Osteoblast (primary cell): ENCODE measurements around the gene NCOA1. TPM values are rescaled to one million over a fixed set of nuclear protein-coding genes. Genes with fewer than 3 reads are reported as not detected.
A peak's percentile ranks its signal among the peaks of the same experiment; 100 is the strongest.

Experiments used
- DNase-seq: peaks from one replicate; pipeline ENCODE4 v3.0.0; 2011; ENCODE audit warnings: low spot score, mixed read lengths; ENCODE audit not compliant: insufficient read length; ENCODE audit errors: missing footprints
- H2AFZ ChIP-seq: 2 replicates; pipeline ENCODE4 v1.6.0; 2011; ENCODE audit warnings: mild to moderate bottlenecking, low read length
- H3K27ac ChIP-seq: 2 replicates; pipeline ENCODE4 v1.5.1; 2011; ENCODE audit warnings: mild to moderate bottlenecking, low read depth, low read length, moderate library complexity
- H3K27me3 ChIP-seq: 2 replicates; pipeline ENCODE4 v1.6.0; 2012; ENCODE audit warnings: mild to moderate bottlenecking, control low read depth, inconsistent platforms, low read length, moderate library complexity; ENCODE audit not compliant: insufficient read depth
- H3K36me3 ChIP-seq: 2 replicates; pipeline ENCODE4 v1.5.1; 2011; ENCODE audit warnings: mild to moderate bottlenecking, low read length, control low read depth, moderate library complexity; ENCODE audit not compliant: insufficient read depth
- H3K4me1 ChIP-seq: 2 replicates; pipeline ENCODE4 v1.5.1; 2011; ENCODE audit warnings: mild to moderate bottlenecking, low read length, control low read depth, moderate library complexity; ENCODE audit not compliant: insufficient read depth
- H3K4me2 ChIP-seq: 2 replicates; pipeline ENCODE4 v1.6.0; 2011; ENCODE audit warnings: mild to moderate bottlenecking, low read length; ENCODE audit not compliant: insufficient read depth
- H3K4me3 ChIP-seq: fragments of 200-600 bp; sonication (generic); 3 replicates; pipeline ENCODE4 v1.5.1; 2012; ENCODE audit warnings: mild to moderate bottlenecking, low read length, inconsistent platforms; ENCODE audit not compliant: insufficient read depth
- H3K79me2 ChIP-seq: 2 replicates; pipeline ENCODE4 v1.6.0; 2012; ENCODE audit warnings: mild to moderate bottlenecking, low read length, control low read depth, inconsistent platforms; ENCODE audit not compliant: insufficient read depth
- H3K9me3 ChIP-seq: 2 replicates; pipeline ENCODE4 v1.5.1; 2011; ENCODE audit warnings: low read depth, low read length, control low read depth
- H4K20me1 ChIP-seq: 2 replicates; pipeline ENCODE4 v1.6.0; 2012; ENCODE audit warnings: mild to moderate bottlenecking, low read length, control low read depth; ENCODE audit not compliant: insufficient read depth
- CTCF ChIP-seq: IDR thresholded peaks from 2 replicates; pipeline ENCODE4 v1.5.1; 2011; ENCODE audit warnings: mild to moderate bottlenecking, low read depth, low read length, moderate library complexity; ENCODE audit errors: extremely low read depth
- total RNA-seq: library from RNA; depleted of rRNA; stranded (reverse); fragments of >200 nt; gene quantifications from 2 replicates; pipeline ENCODE4 v1.2.3, GENCODE V29; 2012

NCOA1 gene
- total RNA-seq, 1 donor = 23.2 TPM

GRCh38 chr2:24520175-24520574, 29.1 kb downstream of the NCOA1 start:
- H4K20me1 ChIP-seq = no peaks in the 10 kb centered on the region
- H3K27me3 ChIP-seq = no peaks in the 10 kb centered on the region
- H3K4me1 ChIP-seq = peaks cover 2% of the 10 kb centered on the region
- no peak for DNase-seq
- no peaks in the 10 kb centered on the region for H3K36me3 ChIP-seq
- no peak overlapping the region for H2AFZ ChIP-seq
- H3K79me2 ChIP-seq = peaks cover 9% of the 10 kb centered on the region
- no peak overlapping the region for H3K4me2 ChIP-seq
- TF ChIP-seq CTCF = no peak
- H3K9me3 ChIP-seq = no peaks in the 10 kb centered on the region
- no peak overlapping the region for H3K4me3 ChIP-seq
- H3K27ac ChIP-seq = no peak overlapping the region

- H3K36me3 ChIP-seq = no peaks in the 10 kb centered on the region
- H2AFZ ChIP-seq = no peak overlapping the region
- H3K9me3 ChIP-seq = no peaks in the 10 kb centered on the region
- H3K27me3 ChIP-seq = no peaks in the 10 kb centered on the region
- H3K4me3 ChIP-seq = no peak overlapping the region
- peaks cover 9% of the 10 kb centered on the region for H3K79me2 ChIP-seq
- no peak overlapping the region for H3K27ac ChIP-seq
- DNase-seq = no peak
- no peaks in the 10 kb centered on the region for H3K4me1 ChIP-seq
- no peak overlapping the region for H3K4me2 ChIP-seq
- no peak for TF ChIP-seq CTCF
- no peaks in the 10 kb centered on the region for H4K20me1 ChIP-seq
These were observed 30.3 kb downstream of the NCOA1 start for GRCh38 chr2:24521162-24521857.

- Histone ChIP-seq H3K27me3 (no peaks in the 10 kb centered on the region), H3K4me2 (no peak overlapping the region), H3K4me3 (no peak overlapping the region), H3K27ac (no peak overlapping the region), H3K79me2 (peaks cover 9% of the 10 kb centered on the region), H2AFZ (no peak overlapping the region), H4K20me1 (no peaks in the 10 kb centered on the region), H3K36me3 (no peaks in the 10 kb centered on the region), H3K9me3 (no peaks in the 10 kb centered on the region), H3K4me1 (no peaks in the 10 kb centered on the region)
- DNase-seq = peak; percentile 62
- no peak for TF ChIP-seq CTCF
These were observed 31.1 kb downstream of the NCOA1 start for GRCh38 chr2:24521975-24522639.

GRCh38 chr2:24527536-24527935, 36.5 kb downstream of the NCOA1 start:
- no peaks in the 10 kb centered on the region for H3K27me3 ChIP-seq
- no peak overlapping the region for H3K27ac ChIP-seq
- H3K9me3 ChIP-seq = no peaks in the 10 kb centered on the region
- no peaks in the 10 kb centered on the region for H3K36me3 ChIP-seq
- TF ChIP-seq CTCF = no peak
- no peak overlapping the region for H3K4me2 ChIP-seq
- peaks cover 10% of the 10 kb centered on the region for H3K79me2 ChIP-seq
- no peaks in the 10 kb centered on the region for H4K20me1 ChIP-seq
- H2AFZ ChIP-seq = no peak overlapping the region
- no peaks in the 10 kb centered on the region for H3K4me1 ChIP-seq
- DNase-seq = no peak
- no peak overlapping the region for H3K4me3 ChIP-seq
